CD4-positive, CD25-positive, alpha-beta regulatory T cell (primary cell): ENCODE results near the gene GPRIN1. TPM values are rescaled to one million over a fixed set of nuclear protein-coding genes. Genes with fewer than 3 reads are reported as not detected.
"Not testable (repeated sequence)": the region's sequence is repeated elsewhere in the genome, so short reads cannot be mapped to it uniquely, and the experiment has no call there.

Experiments used
- ATAC-seq, 2 donors: fragments of 150-1000 bp; cut with Tn5 transposase; one replicate each; pipeline ENCODE4 v1.10.0; 2021; ENCODE audit warnings: low read depth in 2 of 2, moderate number of reproducible peaks in 2 of 2, moderate library complexity in 1 of 2
- DNase-seq, 3 donors: peaks; one replicate each; pipeline versions ENCODE4 v3.0.0 to v3.0.0-alpha.2; 2012 to 2022; ENCODE audit warnings: mixed read lengths in 1 of 3
- H3K27ac ChIP-seq: one replicate; pipeline ENCODE4 v1.7.0; 2013; ENCODE audit warnings: mild to moderate bottlenecking, low read length; ENCODE audit not compliant: insufficient read depth, poor library complexity, severe bottlenecking
- H3K27me3 ChIP-seq: one replicate; pipeline ENCODE4 v1.7.0; 2013; ENCODE audit warnings: low read length; ENCODE audit not compliant: control insufficient read depth, insufficient read depth
- H3K36me3 ChIP-seq: one replicate; pipeline ENCODE4 v1.7.0; 2013; ENCODE audit warnings: mild to moderate bottlenecking, low read length, moderate library complexity; ENCODE audit not compliant: control insufficient read depth, insufficient read depth
- H3K4me1 ChIP-seq: 2 replicates; pipeline ENCODE4 v1.7.0; 2013; ENCODE audit warnings: mild to moderate bottlenecking, low read length; ENCODE audit not compliant: insufficient read depth, control insufficient read depth, poor library complexity, severe bottlenecking
- H3K4me3 ChIP-seq: one replicate; pipeline ENCODE4 v1.7.0; 2013; ENCODE audit warnings: low read depth, mild to moderate bottlenecking, low read length, moderate library complexity
- H3K9me3 ChIP-seq, 2 experiments: 1 replicate in 1 of 2; 2 replicates in 1 of 2; pipeline ENCODE4 v1.7.0; 2013; ENCODE audit warnings: low read length in 2 of 2, mild to moderate bottlenecking in 1 of 2, moderate library complexity in 1 of 2; ENCODE audit not compliant: control insufficient read depth in 2 of 2
- H3K27ac Mint-ChIP-seq, 3 donors: one replicate each; pipeline ENCODE4 v1.8.0; 2020 to 2022; ENCODE audit warnings: mild to moderate bottlenecking in 3 of 3, mixed read lengths in 3 of 3, moderate library complexity in 2 of 3
- H3K27me3 Mint-ChIP-seq: one replicate; pipeline ENCODE4 v1.8.0; 2022; ENCODE audit warnings: mild to moderate bottlenecking, mixed read lengths
- H3K36me3 Mint-ChIP-seq: one replicate; pipeline ENCODE4 v1.8.0; 2020; ENCODE audit warnings: mixed read lengths
- H3K4me1 Mint-ChIP-seq, 4 donors: one replicate each; pipeline ENCODE4 v1.8.0; 2020 to 2022; ENCODE audit warnings: mixed read lengths in 4 of 4, mild to moderate bottlenecking in 1 of 4
- H3K4me3 Mint-ChIP-seq, 4 donors: one replicate each; pipeline ENCODE4 v1.8.0; 2020 to 2022; ENCODE audit warnings: mild to moderate bottlenecking in 4 of 4, mixed read lengths in 4 of 4, moderate library complexity in 3 of 4
- H3K9me3 Mint-ChIP-seq, 7 donors: one replicate each; pipeline ENCODE4 v1.8.0; 2020 to 2022; ENCODE audit warnings: mixed read lengths in 7 of 7, mild to moderate bottlenecking in 3 of 7, moderate library complexity in 2 of 7
- polyA plus RNA-seq, 4 donors: library from polyadenylated mRNA; unstranded; fragments of 300-500 nt; fragmentation: Illumina TruSeq; gene quantifications; one replicate each; pipeline ENCODE4 v1.2.3, GENCODE V29; 2021
- total RNA-seq: library from RNA; stranded (reverse); gene quantifications from one replicate; pipeline ENCODE4 v1.2.3, GENCODE V29; 2022

The GPRIN1 gene
- total and polyA plus RNA-seq, 5 donors from 2014 or later, result 0.24 to 1.9 (median 0.71) TPM

- DNase-seq (no peak), ATAC-seq (no peak)
- H3K27ac Mint-ChIP-seq, result no peak overlapping the region
- H3K36me3 Mint-ChIP-seq, result no peaks in the 10 kb centered on the region
- H3K9me3 ChIP-seq, result no peaks in the 10 kb centered on the region
- peaks cover 0 to 2% (median 0%) of the 10 kb centered on the region in 7 donors for H3K9me3 Mint-ChIP-seq
- peak overlapping the region in 2 of 4 donors; percentile 16 to 32 for H3K4me3 Mint-ChIP-seq
- H3K4me1 Mint-ChIP-seq, result peaks cover 0 to 15% (median 9%) of the 10 kb centered on the region in 4 donors
- peaks cover 16% of the 10 kb centered on the region for H3K27me3 Mint-ChIP-seq
- H3K27ac ChIP-seq, result no peak overlapping the region
- H3K27me3 ChIP-seq, result peaks cover 3% of the 10 kb centered on the region
- no peaks in the 10 kb centered on the region for H3K36me3 ChIP-seq
- no peak overlapping the region for H3K4me3 ChIP-seq
- peaks cover 11% of the 10 kb centered on the region for H3K4me1 ChIP-seq
Measured at GRCh38 chr5:176606032-176606431, 3.9 kb downstream of the GPRIN1 start.

GRCh38 chr5:176603091-176603490 lies 6.9 kb downstream of the GPRIN1 start:
- no peak for DNase-seq
- Histone ChIP-seq H3K9me3 (no peaks in the 10 kb centered on the region), H3K4me1 (no peaks in the 10 kb centered on the region), H3K36me3 (no peaks in the 10 kb centered on the region), H3K27me3 (no peaks in the 10 kb centered on the region), H3K27ac (no peak overlapping the region), H3K4me3 (no peak overlapping the region)
- Mint-ChIP-seq H3K4me3 (peak overlapping the region in 1 of 4 donors; percentile 30), H3K27me3 (peaks cover 5% of the 10 kb centered on the region), H3K4me1 (peaks cover 0 to 3% (median 0%) of the 10 kb centered on the region in 4 donors), H3K36me3 (no peaks in the 10 kb centered on the region), H3K27ac (no peak overlapping the region), H3K9me3 (no peaks in the 10 kb centered on the region)
- ATAC-seq, result no peak

- Mint-ChIP-seq H3K27ac (peak overlapping the region in 1 of 3 donors; percentile 44), H3K4me3 (peak overlapping the region in 1 of 4 donors; percentile 29), H3K4me1 (peaks cover 0 to 3% (median 0%) of the 10 kb centered on the region in 4 donors), H3K36me3 (no peaks in the 10 kb centered on the region), H3K27me3 (no peaks in the 10 kb centered on the region), H3K9me3 (no peaks in the 10 kb centered on the region)
- DNase-seq, result no peak
- no peaks in the 10 kb centered on the region for H3K36me3 ChIP-seq
- H3K27ac ChIP-seq, result no peak overlapping the region
- no peaks in the 10 kb centered on the region for H3K9me3 ChIP-seq
- no peak for ATAC-seq
- H3K4me3 ChIP-seq, result no peak overlapping the region
- H3K27me3 ChIP-seq, result no peaks in the 10 kb centered on the region
- no peaks in the 10 kb centered on the region for H3K4me1 ChIP-seq
Measured at GRCh38 chr5:176601901-176602482, 8.0 kb downstream of the GPRIN1 start.

- not testable (repeated sequence) for DNase-seq, H3K9me3 ChIP-seq, H3K4me1 ChIP-seq, H3K9me3 Mint-ChIP-seq, H3K36me3 Mint-ChIP-seq, H3K27ac ChIP-seq, H3K27me3 Mint-ChIP-seq, H3K27ac Mint-ChIP-seq, H3K4me3 ChIP-seq, H3K27me3 ChIP-seq, ATAC-seq, H3K36me3 ChIP-seq
- H3K4me1 Mint-ChIP-seq, result peaks cover 0 to 12% (median 0%) of the 10 kb centered on the region in 4 donors
- peak overlapping the region in 1 of 4 donors; percentile 36 for H3K4me3 Mint-ChIP-seq
Measured at GRCh38 chr5:176599749-176600430, 10.1 kb downstream of the GPRIN1 start.

GRCh38 chr5:176597417-176598389 lies 12.3 kb downstream of the GPRIN1 start:
- Mint-ChIP-seq H3K4me1 (peaks cover 0 to 9% (median 2%) of the 10 kb centered on the region in 4 donors), H3K9me3 (peaks cover 0 to 1% (median 0%) of the 10 kb centered on the region in 7 donors), H3K27ac (no peak overlapping the region), H3K36me3 (no peaks in the 10 kb centered on the region), H3K4me3 (peak overlapping the region; percentile 25 to 58 (median 51)), H3K27me3 (no peaks in the 10 kb centered on the region)
- Histone ChIP-seq H3K36me3 (no peaks in the 10 kb centered on the region), H3K4me1 (peaks cover 8% of the 10 kb centered on the region), H3K9me3 (no peaks in the 10 kb centered on the region), H3K4me3 (no peak overlapping the region), H3K27me3 (no peaks in the 10 kb centered on the region), H3K27ac (no peak overlapping the region)
- ATAC-seq (no peak), DNase-seq (peak in 1 of 3 donors; percentile 27)

- H3K36me3 Mint-ChIP-seq, result no peaks in the 10 kb centered on the region
- no peak overlapping the region for H3K4me3 ChIP-seq
- no peaks in the 10 kb centered on the region for H3K27me3 Mint-ChIP-seq
- ATAC-seq, result peak; percentile 83 to 85
- H3K27ac ChIP-seq, result no peak overlapping the region
- H3K4me3 Mint-ChIP-seq, result peak overlapping the region; percentile 13 to 85 (median 64)
- peaks cover 8% of the 10 kb centered on the region for H3K4me1 ChIP-seq
- peak; percentile 60 to 77 (median 69) for DNase-seq
- H3K27me3 ChIP-seq, result no peaks in the 10 kb centered on the region
- peaks cover 0 to 1% (median 0%) of the 10 kb centered on the region in 7 donors for H3K9me3 Mint-ChIP-seq
- peak overlapping the region; percentile 47 to 75 (median 56) for H3K27ac Mint-ChIP-seq
- H3K9me3 ChIP-seq, result no peaks in the 10 kb centered on the region
- H3K4me1 Mint-ChIP-seq, result peaks cover 0 to 9% (median 2%) of the 10 kb centered on the region in 4 donors
- H3K36me3 ChIP-seq, result no peaks in the 10 kb centered on the region
Measured at GRCh38 chr5:176596689-176597416, 13.1 kb downstream of the GPRIN1 start.

- H3K9me3 Mint-ChIP-seq, result peaks cover 0 to 1% (median 0%) of the 10 kb centered on the region in 7 donors
- no peak for ATAC-seq
- H3K36me3 ChIP-seq, result no peaks in the 10 kb centered on the region
- no peak for DNase-seq
- H3K27me3 ChIP-seq, result no peaks in the 10 kb centered on the region
- H3K27me3 Mint-ChIP-seq, result no peaks in the 10 kb centered on the region
- H3K4me3 ChIP-seq, result no peak overlapping the region
- no peaks in the 10 kb centered on the region for H3K9me3 ChIP-seq
- H3K4me1 ChIP-seq, result peaks cover 8% of the 10 kb centered on the region
- peak overlapping the region; percentile 47 to 75 (median 56) for H3K27ac Mint-ChIP-seq
- H3K4me1 Mint-ChIP-seq, result peaks cover 0 to 9% (median 2%) of the 10 kb centered on the region in 4 donors
- no peak overlapping the region for H3K27ac ChIP-seq
- H3K4me3 Mint-ChIP-seq, result peak overlapping the region in 3 of 4 donors; percentile 45 to 85 (median 82)
- H3K36me3 Mint-ChIP-seq, result no peaks in the 10 kb centered on the region
Measured at GRCh38 chr5:176596069-176596644, 13.8 kb downstream of the GPRIN1 start.
